Measurements from ENCODE around the gene ERG. TPM values are rescaled to one million over a fixed set of nuclear protein-coding genes. Genes with fewer than 3 reads are reported as not detected.

The ERG gene
- polyA plus RNA-seq, 2 donors = 2.2 to 2.3 TPM

GRCh38 chr21:38352536-38353219, 145.6 kb downstream of the ERG start:
- WGBS, 2 donors = 39 to 49% methylated on average over 6 of the region's 6 CpGs
- no peaks in the 10 kb centered on the region for H3K9me3 ChIP-seq (ENCODE audit: control insufficient read depth in 2 of 2, insufficient read depth in 1 of 2, low read depth in 1 of 2, low read length in 1 of 2)
- H3K4me1 ChIP-seq (ENCODE audit: control insufficient read depth in 2 of 2, insufficient read depth in 2 of 2, low read length in 1 of 2) = peaks cover 0 to 6% of the 10 kb centered on the region in 2 donors
- no peaks in the 10 kb centered on the region for H3K27me3 ChIP-seq (ENCODE audit: control insufficient read depth in 1 of 2, insufficient read depth in 2 of 2, low read length in 2 of 2)
- no peaks in the 10 kb centered on the region for H3K36me3 ChIP-seq (ENCODE audit: control insufficient read depth in 2 of 2, insufficient read depth in 2 of 2, low read length in 1 of 2)
- H3K27ac ChIP-seq (ENCODE audit: low read depth in 2 of 2, low read length in 1 of 2) = peak overlapping the region; percentile 6 to 47
- peak overlapping the region in 1 of 2 donors; percentile 1 for H3K4me3 ChIP-seq (ENCODE audit: low read depth in 1 of 2, low read length in 2 of 2)

- Histone ChIP-seq H3K4me1 (ENCODE audit: control insufficient read depth in 2 of 2, insufficient read depth in 2 of 2, low read length in 1 of 2) (peaks cover 0 to 6% of the 10 kb centered on the region in 2 donors), H3K36me3 (ENCODE audit: control insufficient read depth in 2 of 2, insufficient read depth in 2 of 2, low read length in 1 of 2) (no peaks in the 10 kb centered on the region), H3K4me3 (ENCODE audit: low read depth in 1 of 2, low read length in 2 of 2) (peak overlapping the region in 1 of 2 donors; percentile 1), H3K27ac (ENCODE audit: low read depth in 2 of 2, low read length in 1 of 2) (peak overlapping the region in 1 of 2 donors; percentile 47), H3K27me3 (ENCODE audit: control insufficient read depth in 1 of 2, insufficient read depth in 2 of 2, low read length in 2 of 2) (no peaks in the 10 kb centered on the region), H3K9me3 (ENCODE audit: control insufficient read depth in 2 of 2, insufficient read depth in 1 of 2, low read depth in 1 of 2, low read length in 1 of 2) (no peaks in the 10 kb centered on the region)
- WGBS, 2 donors = 24 to 32% methylated on average over 10 of the region's 10 CpGs
Observed at GRCh38 chr21:38351961-38352521, 146.2 kb downstream of the ERG start.

GRCh38 chr21:38351176-38351959, 146.9 kb downstream of the ERG start:
- H3K27ac ChIP-seq (ENCODE audit: low read depth in 2 of 2, low read length in 1 of 2) = no peak overlapping the region
- no peak overlapping the region for H3K4me3 ChIP-seq (ENCODE audit: low read depth in 1 of 2, low read length in 2 of 2)
- H3K36me3 ChIP-seq (ENCODE audit: control insufficient read depth in 2 of 2, insufficient read depth in 2 of 2, low read length in 1 of 2) = no peaks in the 10 kb centered on the region
- peaks cover 0 to 6% of the 10 kb centered on the region in 2 donors for H3K4me1 ChIP-seq (ENCODE audit: control insufficient read depth in 2 of 2, insufficient read depth in 2 of 2, low read length in 1 of 2)
- WGBS, 2 donors = 76 to 83% methylated on average over 16 of the region's 16 CpGs
- no peaks in the 10 kb centered on the region for H3K27me3 ChIP-seq (ENCODE audit: control insufficient read depth in 1 of 2, insufficient read depth in 2 of 2, low read length in 2 of 2)
- H3K9me3 ChIP-seq (ENCODE audit: control insufficient read depth in 2 of 2, insufficient read depth in 1 of 2, low read depth in 1 of 2, low read length in 1 of 2) = no peaks in the 10 kb centered on the region

- Histone ChIP-seq H3K4me3 (ENCODE audit: low read depth in 1 of 2, low read length in 2 of 2) (no peak overlapping the region), H3K27ac (ENCODE audit: low read depth in 2 of 2, low read length in 1 of 2) (no peak overlapping the region)
- 90 to 94% methylated on average over 3 of the region's 3 CpGs for WGBS, 2 donors
Observed at GRCh38 chr21:38350684-38351083, 147.6 kb downstream of the ERG start.

GRCh38 chr21:38349977-38350376, 148.3 kb downstream of the ERG start:
- Histone ChIP-seq H3K4me1 (ENCODE audit: control insufficient read depth in 2 of 2, insufficient read depth in 2 of 2, low read length in 1 of 2) (peaks cover 0 to 6% of the 10 kb centered on the region in 2 donors), H3K36me3 (ENCODE audit: control insufficient read depth in 2 of 2, insufficient read depth in 2 of 2, low read length in 1 of 2) (no peaks in the 10 kb centered on the region), H3K4me3 (ENCODE audit: low read depth in 1 of 2, low read length in 2 of 2) (no peak overlapping the region), H3K27ac (ENCODE audit: low read depth in 2 of 2, low read length in 1 of 2) (no peak overlapping the region), H3K27me3 (ENCODE audit: control insufficient read depth in 1 of 2, insufficient read depth in 2 of 2, low read length in 2 of 2) (no peaks in the 10 kb centered on the region), H3K9me3 (ENCODE audit: control insufficient read depth in 2 of 2, insufficient read depth in 1 of 2, low read depth in 1 of 2, low read length in 1 of 2) (no peaks in the 10 kb centered on the region)
- WGBS, 2 donors = 93 to 94% methylated on average over 2 of the region's 2 CpGs

More at GRCh38 chr21:38350684-38351083, 147.6 kb downstream of the ERG start:
- peaks cover 0 to 6% of the 10 kb centered on the region in 2 donors for H3K4me1 ChIP-seq (ENCODE audit: control insufficient read depth in 2 of 2, insufficient read depth in 2 of 2, low read length in 1 of 2)
- no peaks in the 10 kb centered on the region for H3K9me3 ChIP-seq (ENCODE audit: control insufficient read depth in 2 of 2, insufficient read depth in 1 of 2, low read depth in 1 of 2, low read length in 1 of 2)
- H3K27me3 ChIP-seq (ENCODE audit: control insufficient read depth in 1 of 2, insufficient read depth in 2 of 2, low read length in 2 of 2) = no peaks in the 10 kb centered on the region
- no peaks in the 10 kb centered on the region for H3K36me3 ChIP-seq (ENCODE audit: control insufficient read depth in 2 of 2, insufficient read depth in 2 of 2, low read length in 1 of 2)

GRCh38 chr21:38349111-38349746, 149.0 kb downstream of the ERG start:
- H3K27ac ChIP-seq (ENCODE audit: low read depth in 2 of 2, low read length in 1 of 2) = no peak overlapping the region
- peaks cover 0 to 6% of the 10 kb centered on the region in 2 donors for H3K4me1 ChIP-seq (ENCODE audit: control insufficient read depth in 2 of 2, insufficient read depth in 2 of 2, low read length in 1 of 2)
- H3K9me3 ChIP-seq (ENCODE audit: control insufficient read depth in 2 of 2, insufficient read depth in 1 of 2, low read depth in 1 of 2, low read length in 1 of 2) = no peaks in the 10 kb centered on the region
- H3K27me3 ChIP-seq (ENCODE audit: control insufficient read depth in 1 of 2, insufficient read depth in 2 of 2, low read length in 2 of 2) = no peaks in the 10 kb centered on the region
- 62 to 66% methylated on average over 10 of the region's 10 CpGs for WGBS, 2 donors
- no peak overlapping the region for H3K4me3 ChIP-seq (ENCODE audit: low read depth in 1 of 2, low read length in 2 of 2)
- H3K36me3 ChIP-seq (ENCODE audit: control insufficient read depth in 2 of 2, insufficient read depth in 2 of 2, low read length in 1 of 2) = no peaks in the 10 kb centered on the region

- H3K27me3 ChIP-seq (ENCODE audit: control insufficient read depth in 1 of 2, insufficient read depth in 2 of 2, low read length in 2 of 2) = no peaks in the 10 kb centered on the region
- H3K27ac ChIP-seq (ENCODE audit: low read depth in 2 of 2, low read length in 1 of 2) = no peak overlapping the region
- H3K4me3 ChIP-seq (ENCODE audit: low read depth in 1 of 2, low read length in 2 of 2) = no peak overlapping the region
- H3K9me3 ChIP-seq (ENCODE audit: control insufficient read depth in 2 of 2, insufficient read depth in 1 of 2, low read depth in 1 of 2, low read length in 1 of 2) = no peaks in the 10 kb centered on the region
- WGBS, 2 donors = 44 to 59% methylated on average over 5 of the region's 5 CpGs
- no peaks in the 10 kb centered on the region for H3K36me3 ChIP-seq (ENCODE audit: control insufficient read depth in 2 of 2, insufficient read depth in 2 of 2, low read length in 1 of 2)
- H3K4me1 ChIP-seq (ENCODE audit: control insufficient read depth in 2 of 2, insufficient read depth in 2 of 2, low read length in 1 of 2) = peaks cover 4 to 5% of the 10 kb centered on the region in 2 donors
Observed at GRCh38 chr21:38346286-38346685, 152.0 kb downstream of the ERG start.

GRCh38 chr21:38343691-38344090, 154.6 kb downstream of the ERG start:
- Histone ChIP-seq H3K27ac (ENCODE audit: low read depth in 2 of 2, low read length in 1 of 2) (peak overlapping the region in 1 of 2 donors; percentile 62), H3K4me3 (ENCODE audit: low read depth in 1 of 2, low read length in 2 of 2) (no peak overlapping the region), H3K36me3 (ENCODE audit: control insufficient read depth in 2 of 2, insufficient read depth in 2 of 2, low read length in 1 of 2) (no peaks in the 10 kb centered on the region), H3K4me1 (ENCODE audit: control insufficient read depth in 2 of 2, insufficient read depth in 2 of 2, low read length in 1 of 2) (peaks cover 2 to 4% of the 10 kb centered on the region in 2 donors), H3K9me3 (ENCODE audit: control insufficient read depth in 2 of 2, insufficient read depth in 1 of 2, low read depth in 1 of 2, low read length in 1 of 2) (no peaks in the 10 kb centered on the region), H3K27me3 (ENCODE audit: control insufficient read depth in 1 of 2, insufficient read depth in 2 of 2, low read length in 2 of 2) (no peaks in the 10 kb centered on the region)
- WGBS, 2 donors = 24% methylated on average over 6 of the region's 6 CpGs

GRCh38 chr21:38342739-38343138, 155.5 kb downstream of the ERG start:
- Histone ChIP-seq H3K4me1 (ENCODE audit: control insufficient read depth in 2 of 2, insufficient read depth in 2 of 2, low read length in 1 of 2) (peaks cover 2 to 4% of the 10 kb centered on the region in 2 donors), H3K27ac (ENCODE audit: low read depth in 2 of 2, low read length in 1 of 2) (no peak overlapping the region)
- WGBS, 2 donors = 46 to 56% methylated on average over 1 of the region's 1 CpG

More at GRCh38 chr21:38342739-38343138, 155.5 kb downstream of the ERG start:
- no peaks in the 10 kb centered on the region for H3K27me3 ChIP-seq (ENCODE audit: control insufficient read depth in 1 of 2, insufficient read depth in 2 of 2, low read length in 2 of 2)
- no peaks in the 10 kb centered on the region for H3K9me3 ChIP-seq (ENCODE audit: control insufficient read depth in 2 of 2, insufficient read depth in 1 of 2, low read depth in 1 of 2, low read length in 1 of 2)
- H3K36me3 ChIP-seq (ENCODE audit: control insufficient read depth in 2 of 2, insufficient read depth in 2 of 2, low read length in 1 of 2) = no peaks in the 10 kb centered on the region
- H3K4me3 ChIP-seq (ENCODE audit: low read depth in 1 of 2, low read length in 2 of 2) = no peak overlapping the region

Measured in esophagus (tissue), 2 donors.